ENCODE results near the gene ASB16. TPM values are rescaled to one million over a fixed set of nuclear protein-coding genes. Genes with fewer than 3 reads are reported as not detected.

The ASB16 gene
- total and polyA plus RNA-seq, 4 donors: 0.11 to 3.1 (median 1.4) TPM; not detected in 1

- WGBS (ENCODE audit: insufficient coverage): 100% methylated on average over 1 of the region's 1 CpG
- Histone ChIP-seq H3K4me1 (ENCODE audit: control insufficient read depth, insufficient read depth, low read length) (peaks cover 27% of the 10 kb centered on the region), H3K27ac (ENCODE audit: low read depth, low read length) (no peak overlapping the region), H3K27me3 (ENCODE audit: control insufficient read depth, insufficient read depth, low read length) (no peaks in the 10 kb centered on the region), H3K9me3 (ENCODE audit: control insufficient read depth, insufficient read depth, low read length) (no peaks in the 10 kb centered on the region), H3K4me3 (ENCODE audit: low read depth, low read length) (no peak overlapping the region), H3K36me3 (ENCODE audit: control insufficient read depth, insufficient read depth, low read length) (peaks cover 91% of the 10 kb centered on the region)
- no peak for DNase-seq (ENCODE audit: low read depth in 4 of 6, low spot score in 6 of 6)
Measured at GRCh38 chr17:44214230-44214494, 43.7 kb downstream of the ASB16 start.

DNA sequence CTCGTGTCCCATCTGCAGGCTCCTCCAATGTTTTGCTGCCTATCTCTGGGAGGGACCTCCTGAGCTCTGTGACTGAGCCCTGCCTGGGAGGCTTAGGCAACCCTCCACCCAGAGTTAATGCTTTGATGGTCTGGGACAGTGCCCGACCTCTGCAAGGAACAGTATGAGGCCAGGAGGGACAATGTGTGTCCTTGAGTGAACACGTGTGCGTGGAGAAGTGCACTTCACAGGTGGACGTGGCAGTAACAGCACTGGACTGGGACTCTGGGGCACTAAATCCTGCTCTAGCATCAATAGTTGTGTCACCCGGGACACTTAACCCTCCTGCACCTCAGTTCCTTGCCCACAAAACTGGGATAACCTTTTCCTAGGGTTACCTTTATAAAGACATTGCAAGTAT lies 44.4 kb downstream of the ASB16 start:
- Histone ChIP-seq H3K27ac (ENCODE audit: low read depth, low read length) (no peak overlapping the region), H3K36me3 (ENCODE audit: control insufficient read depth, insufficient read depth, low read length) (peaks cover 84% of the 10 kb centered on the region)
- 86% methylated on average over 6 of the region's 6 CpGs for WGBS (ENCODE audit: insufficient coverage)

GRCh38 chr17:44216173-44216572 lies 45.7 kb downstream of the ASB16 start:
- peaks cover 17% of the 10 kb centered on the region for H3K4me1 ChIP-seq (ENCODE audit: control insufficient read depth, insufficient read depth, low read length)
- no peak for DNase-seq (ENCODE audit: low read depth in 4 of 6, low spot score in 6 of 6)
- H3K27ac ChIP-seq (ENCODE audit: low read depth, low read length): no peak overlapping the region
- H3K27me3 ChIP-seq (ENCODE audit: control insufficient read depth, insufficient read depth, low read length): no peaks in the 10 kb centered on the region
- 94% methylated on average over 2 of the region's 5 CpGs for WGBS (ENCODE audit: insufficient coverage)
- H3K4me3 ChIP-seq (ENCODE audit: low read depth, low read length): no peak overlapping the region
- no peaks in the 10 kb centered on the region for H3K9me3 ChIP-seq (ENCODE audit: control insufficient read depth, insufficient read depth, low read length)
- peaks cover 71% of the 10 kb centered on the region for H3K36me3 ChIP-seq (ENCODE audit: control insufficient read depth, insufficient read depth, low read length)

More for the DNA sequence above, 44.4 kb downstream of the ASB16 start:
- no peak for DNase-seq (ENCODE audit: low read depth in 4 of 6, low spot score in 6 of 6)
- Histone ChIP-seq H3K4me1 (ENCODE audit: control insufficient read depth, insufficient read depth, low read length) (peaks cover 27% of the 10 kb centered on the region), H3K27me3 (ENCODE audit: control insufficient read depth, insufficient read depth, low read length) (no peaks in the 10 kb centered on the region), H3K4me3 (ENCODE audit: low read depth, low read length) (no peak overlapping the region), H3K9me3 (ENCODE audit: control insufficient read depth, insufficient read depth, low read length) (no peaks in the 10 kb centered on the region)

- no peak overlapping the region for H3K27ac ChIP-seq (ENCODE audit: low read depth, low read length)
- peaks cover 14% of the 10 kb centered on the region for H3K4me1 ChIP-seq (ENCODE audit: control insufficient read depth, insufficient read depth, low read length)
- peaks cover 66% of the 10 kb centered on the region for H3K36me3 ChIP-seq (ENCODE audit: control insufficient read depth, insufficient read depth, low read length)
- 73% methylated on average over 5 of the region's 5 CpGs for WGBS (ENCODE audit: insufficient coverage)
- no peak overlapping the region for H3K4me3 ChIP-seq (ENCODE audit: low read depth, low read length)
- H3K27me3 ChIP-seq (ENCODE audit: control insufficient read depth, insufficient read depth, low read length): no peaks in the 10 kb centered on the region
- DNase-seq (ENCODE audit: low read depth in 4 of 6, low spot score in 6 of 6): peak in 1 of 6 donors; percentile 1
- no peaks in the 10 kb centered on the region for H3K9me3 ChIP-seq (ENCODE audit: control insufficient read depth, insufficient read depth, low read length)
Measured at GRCh38 chr17:44216694-44217093, 46.2 kb downstream of the ASB16 start.

- Histone ChIP-seq H3K36me3 (ENCODE audit: control insufficient read depth, insufficient read depth, low read length) (peaks cover 54% of the 10 kb centered on the region), H3K9me3 (ENCODE audit: control insufficient read depth, insufficient read depth, low read length) (no peaks in the 10 kb centered on the region), H3K27me3 (ENCODE audit: control insufficient read depth, insufficient read depth, low read length) (no peaks in the 10 kb centered on the region), H3K27ac (ENCODE audit: low read depth, low read length) (peak overlapping the region; percentile 65), H3K4me1 (ENCODE audit: control insufficient read depth, insufficient read depth, low read length) (peaks cover 25% of the 10 kb centered on the region), H3K4me3 (ENCODE audit: low read depth, low read length) (peak overlapping the region; percentile 59)
- 2% methylated on average over 10 of the region's 10 CpGs for WGBS (ENCODE audit: insufficient coverage)
- no peak for DNase-seq (ENCODE audit: low read depth in 4 of 6, low spot score in 6 of 6)
Measured at GRCh38 chr17:44217738-44218343, 47.3 kb downstream of the ASB16 start.

- WGBS (ENCODE audit: insufficient coverage): under 1% methylated on average over 52 of the region's 89 CpGs
- H3K9me3 ChIP-seq (ENCODE audit: control insufficient read depth, insufficient read depth, low read length): no peaks in the 10 kb centered on the region
- DNase-seq (ENCODE audit: low read depth in 4 of 6, low spot score in 6 of 6): peak in 3 of 6 donors; percentile 87 to 97 (median 97)
- H3K27ac ChIP-seq (ENCODE audit: low read depth, low read length): peak overlapping the region; percentile 65
- H3K4me3 ChIP-seq (ENCODE audit: low read depth, low read length): peak overlapping the region; percentile 59
- no peaks in the 10 kb centered on the region for H3K27me3 ChIP-seq (ENCODE audit: control insufficient read depth, insufficient read depth, low read length)
- H3K36me3 ChIP-seq (ENCODE audit: control insufficient read depth, insufficient read depth, low read length): peaks cover 47% of the 10 kb centered on the region
- H3K4me1 ChIP-seq (ENCODE audit: control insufficient read depth, insufficient read depth, low read length): peaks cover 31% of the 10 kb centered on the region
Measured at GRCh38 chr17:44218344-44219107, 48.0 kb downstream of the ASB16 start.

GRCh38 chr17:44219108-44219615 lies 48.7 kb downstream of the ASB16 start:
- peaks cover 38% of the 10 kb centered on the region for H3K4me1 ChIP-seq (ENCODE audit: control insufficient read depth, insufficient read depth, low read length)
- H3K27me3 ChIP-seq (ENCODE audit: control insufficient read depth, insufficient read depth, low read length): no peaks in the 10 kb centered on the region
- peak overlapping the region; percentile 21 for H3K4me3 ChIP-seq (ENCODE audit: low read depth, low read length)
- DNase-seq (ENCODE audit: low read depth in 4 of 6, low spot score in 6 of 6): peak in 3 of 6 donors; percentile 52 to 88 (median 78)
- H3K36me3 ChIP-seq (ENCODE audit: control insufficient read depth, insufficient read depth, low read length): peaks cover 41% of the 10 kb centered on the region
- H3K9me3 ChIP-seq (ENCODE audit: control insufficient read depth, insufficient read depth, low read length): no peaks in the 10 kb centered on the region
- under 1% methylated on average over 73 of the region's 73 CpGs for WGBS (ENCODE audit: insufficient coverage)
- no peak overlapping the region for H3K27ac ChIP-seq (ENCODE audit: low read depth, low read length)

DNA sequence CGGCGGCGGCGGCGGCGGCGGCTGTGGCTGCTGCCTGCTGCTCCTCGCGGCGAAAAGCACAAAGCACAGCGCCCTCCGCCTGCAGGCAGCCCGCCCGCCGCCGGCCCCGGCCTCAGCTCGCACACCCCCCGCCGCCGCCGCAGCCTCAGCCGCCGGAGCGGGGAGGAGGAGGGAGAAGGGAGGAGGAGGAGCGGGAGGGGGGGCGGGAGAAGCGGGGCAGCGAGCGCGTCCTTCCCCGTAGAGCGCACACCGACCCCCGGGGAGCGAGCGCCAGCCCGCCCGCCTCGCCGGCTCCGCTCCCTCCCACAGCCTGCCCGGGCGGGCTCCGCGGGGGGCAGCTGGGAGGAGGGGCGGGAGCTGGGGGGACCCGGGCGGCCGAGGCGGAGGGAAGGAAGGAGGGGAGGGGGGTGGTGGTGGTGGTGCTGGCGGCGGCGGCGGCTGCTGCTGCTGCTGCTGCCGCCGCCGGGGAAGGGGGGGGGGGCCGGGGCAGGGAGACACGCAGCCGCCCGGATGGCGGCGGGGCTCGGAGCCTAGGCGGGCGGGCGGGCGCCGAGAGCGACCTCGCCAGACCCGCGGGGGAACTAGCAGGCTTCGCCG lies 49.2 kb downstream of the ASB16 start, which contains the start of gene UBTF:
Gene UBTF (minus strand): TSS at position 60 of the 597 bp plus-strand sequence. CDS start 1,446 bp downstream, outside the sequence.
- Histone ChIP-seq H3K9me3 (ENCODE audit: control insufficient read depth, insufficient read depth, low read length) (no peaks in the 10 kb centered on the region), H3K4me1 (ENCODE audit: control insufficient read depth, insufficient read depth, low read length) (peaks cover 42% of the 10 kb centered on the region), H3K27ac (ENCODE audit: low read depth, low read length) (peak within 1 kb of the TSS; percentile 96), H3K36me3 (ENCODE audit: control insufficient read depth, insufficient read depth, low read length) (peaks cover 35% of the 10 kb centered on the region), H3K27me3 (ENCODE audit: control insufficient read depth, insufficient read depth, low read length) (no peaks in the 10 kb centered on the region), H3K4me3 (ENCODE audit: low read depth, low read length) (peak within 1 kb of the TSS; percentile 85)
- peak in 3 of 6 donors; percentile 69 to 93 (median 92) for DNase-seq (ENCODE audit: low read depth in 4 of 6, low spot score in 6 of 6)
- 0% methylated on average over 57 of the region's 76 CpGs for WGBS (ENCODE audit: insufficient coverage)

DNA sequence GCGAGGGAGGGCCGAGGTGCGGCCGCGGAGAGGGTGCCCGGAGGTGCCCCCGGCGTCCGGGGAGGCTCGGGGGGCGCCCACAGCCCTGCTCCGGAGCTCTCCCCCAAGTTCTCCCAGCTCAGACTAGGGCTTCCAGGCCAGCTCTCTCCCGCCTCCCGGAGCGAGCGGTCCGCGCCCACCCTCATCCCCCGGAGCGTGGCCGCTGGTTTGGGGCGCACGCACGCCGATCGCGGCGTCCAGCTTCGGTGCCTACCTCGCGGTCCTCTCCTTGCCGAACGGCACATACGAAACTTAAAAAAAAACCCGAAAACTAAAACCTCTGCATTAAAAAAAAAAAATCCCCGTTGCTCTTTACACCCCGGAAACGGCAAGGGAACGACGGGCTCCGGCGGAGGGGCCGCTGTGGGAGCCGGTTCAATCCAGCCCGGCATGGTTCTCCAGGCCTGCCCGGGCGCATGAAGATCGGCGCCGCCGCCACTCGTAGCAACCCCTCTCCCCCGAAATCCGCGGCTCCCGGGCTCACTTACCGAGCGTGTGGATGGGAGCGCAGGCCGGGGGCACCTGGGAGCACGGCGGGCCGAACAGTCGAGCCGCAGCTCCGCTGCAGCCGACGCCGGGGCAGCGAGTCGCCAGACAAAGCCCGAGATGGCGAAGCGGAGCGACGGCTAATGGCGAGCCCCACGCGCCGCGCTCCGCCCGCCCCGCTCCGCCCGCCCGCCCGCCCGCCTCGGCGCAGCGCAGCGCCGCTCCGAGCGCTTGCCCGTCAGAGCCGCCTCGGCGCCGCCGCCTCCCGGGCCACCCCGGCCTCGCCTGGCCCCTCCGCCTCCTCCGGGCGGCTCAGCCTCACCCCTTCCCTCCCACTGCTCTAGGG lies 49.9 kb downstream of the ASB16 start:
- DNase-seq (ENCODE audit: low read depth in 4 of 6, low spot score in 6 of 6): peak in 2 of 6 donors; percentile 50 to 75
- Histone ChIP-seq H3K27ac (ENCODE audit: low read depth, low read length) (peak overlapping the region; percentile 96), H3K9me3 (ENCODE audit: control insufficient read depth, insufficient read depth, low read length) (no peaks in the 10 kb centered on the region), H3K4me1 (ENCODE audit: control insufficient read depth, insufficient read depth, low read length) (peaks cover 42% of the 10 kb centered on the region), H3K4me3 (ENCODE audit: low read depth, low read length) (peak overlapping the region; percentile 85), H3K36me3 (ENCODE audit: control insufficient read depth, insufficient read depth, low read length) (peaks cover 28% of the 10 kb centered on the region), H3K27me3 (ENCODE audit: control insufficient read depth, insufficient read depth, low read length) (no peaks in the 10 kb centered on the region)
- under 1% methylated on average over 84 of the region's 108 CpGs for WGBS (ENCODE audit: insufficient coverage)
